HEK293 (cell line): Measurements from ENCODE around the gene POU2AF3.

Experiments used
- SCRT1 ChIP-seq: fragments of 450-650 bp; formaldehyde crosslinking; IDR thresholded peaks from 2 replicates; pipeline ENCODE4 v1.5.1; 2016; ENCODE audit warnings: missing biosample characterization, missing genetic modification characterization, borderline replicate concordance
- ZNF302 ChIP-seq: fragments of 450-650 bp; formaldehyde crosslinking; IDR thresholded peaks from 2 replicates; pipeline ENCODE4 v1.5.1; 2016; ENCODE audit warnings: missing biosample characterization, missing genetic modification characterization, low read depth
- ZNF670 ChIP-seq: fragments of 450-650 bp; formaldehyde crosslinking; IDR thresholded peaks from 2 replicates; pipeline ENCODE4 v1.5.1; 2016; ENCODE audit warnings: missing biosample characterization, missing genetic modification characterization, low read depth
- ZNF747 ChIP-seq: fragments of 450-650 bp; formaldehyde crosslinking; IDR thresholded peaks from 2 replicates; pipeline ENCODE4 v1.5.1; 2016; ENCODE audit warnings: missing biosample characterization, missing genetic modification characterization

DNA sequence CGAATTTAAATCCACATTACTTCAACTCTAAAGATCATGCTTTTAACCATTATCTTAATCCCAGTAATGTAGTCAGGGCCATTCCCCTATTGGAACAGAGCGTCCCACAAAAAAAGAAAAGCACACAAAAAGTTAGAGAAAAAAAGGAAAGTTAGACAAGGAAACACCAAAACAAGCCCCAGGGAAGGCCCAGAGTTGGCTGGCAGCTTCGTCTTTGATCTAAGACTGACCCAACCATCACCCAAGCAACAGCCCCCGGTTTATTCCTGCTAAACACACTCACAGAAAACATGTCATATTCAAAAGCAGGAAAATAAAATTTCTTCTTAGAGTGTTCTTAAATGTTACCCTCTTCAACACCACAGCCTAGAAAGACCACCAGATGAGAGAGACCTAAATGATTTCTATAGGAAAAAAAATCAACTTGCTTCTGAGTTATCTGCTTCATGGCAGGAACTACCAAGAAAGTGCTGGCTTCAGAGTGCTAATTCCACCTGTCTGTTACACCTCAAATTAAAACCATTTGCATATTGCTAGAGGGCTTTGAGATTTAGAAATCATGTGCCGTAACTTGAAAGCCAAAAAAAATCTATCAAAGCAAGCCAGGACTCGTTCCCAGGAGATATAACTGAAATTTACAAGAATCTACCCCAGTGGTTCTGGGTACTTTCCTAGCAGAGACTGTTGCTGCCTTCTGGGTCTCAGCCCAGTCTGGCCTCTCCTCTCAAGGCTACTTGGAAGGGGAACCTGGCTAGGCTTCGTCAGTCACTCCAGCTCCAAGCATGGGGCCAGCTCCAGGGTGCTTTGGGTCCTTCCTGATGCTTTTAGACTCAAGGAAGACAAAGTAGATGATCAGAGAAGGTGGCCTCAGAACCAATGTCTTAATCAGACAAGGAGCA is 31.2 kb downstream of the POU2AF3 start:
- TF ChIP-seq ZNF302 (tag by site-specific recombination), result no peak
- TF ChIP-seq SCRT1 (tag by site-specific recombination), result no peak
- TF ChIP-seq ZNF670, result no peak
- TF ChIP-seq ZNF747, result no peak
